ENCODE measurements around the gene ZNF175.
"Not testable (repeated sequence)": the region's sequence is repeated elsewhere in the genome, so short reads cannot be mapped to it uniquely, and the experiment has no call there.

The ZNF175 gene

DNA sequence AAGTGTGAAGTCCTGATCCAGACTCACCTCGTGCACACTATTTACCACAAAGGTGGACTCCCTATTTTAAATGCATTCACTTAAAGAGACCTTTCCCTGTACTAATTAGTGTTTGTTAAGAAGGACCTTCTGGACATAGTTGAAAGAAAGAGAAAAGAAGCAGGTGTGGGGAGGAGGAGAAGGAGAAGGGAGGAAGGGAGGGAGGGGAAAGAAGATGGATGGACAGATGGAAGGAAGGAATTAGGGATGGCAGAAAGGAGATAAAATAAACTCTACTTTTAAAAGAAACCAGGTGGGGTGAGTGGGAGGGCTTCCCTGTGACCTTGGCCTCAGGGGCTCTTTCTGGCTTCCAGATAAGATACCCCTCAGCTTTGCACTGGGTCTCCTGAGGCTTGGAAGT lies 21.4 kb downstream of the ZNF175 start:
- DNase-seq, result no peak

DNA sequence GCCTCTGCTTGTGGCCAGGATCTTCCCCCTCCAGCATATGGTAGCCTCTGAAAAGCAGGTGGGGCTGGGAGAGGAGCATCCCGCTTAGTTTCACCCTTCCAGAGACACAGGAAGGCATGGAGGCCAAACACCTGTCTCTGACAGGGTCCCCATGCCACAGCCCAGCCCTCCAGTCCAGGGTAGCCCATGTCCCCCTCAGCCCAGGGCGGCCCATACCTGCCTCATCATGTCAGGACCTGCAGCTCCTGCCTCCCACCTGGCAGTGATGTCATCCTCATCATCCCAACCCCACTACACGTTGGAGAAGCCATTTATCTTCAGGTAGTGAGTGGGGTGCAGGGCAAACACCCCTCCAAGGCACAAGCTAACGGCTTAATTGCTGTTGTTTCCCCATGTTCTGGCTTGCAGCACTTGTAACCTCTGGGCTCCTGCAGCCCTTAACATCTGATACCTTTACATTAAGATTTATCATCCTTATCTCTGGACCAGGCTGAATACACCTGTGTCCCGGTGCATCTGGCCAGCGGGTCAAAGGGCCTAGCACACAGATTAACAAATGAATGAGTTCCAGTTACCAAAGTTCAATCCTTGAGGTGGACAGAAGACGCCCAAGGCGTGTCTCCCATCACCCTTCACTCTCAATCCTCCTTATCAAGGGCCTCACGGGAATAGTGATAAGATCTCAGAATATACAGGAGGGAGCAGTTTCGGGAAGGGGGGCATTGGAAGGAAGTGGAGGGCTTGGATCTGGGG lies 22.2 kb downstream of the ZNF175 start:
- DNase-seq, result no peak

DNA sequence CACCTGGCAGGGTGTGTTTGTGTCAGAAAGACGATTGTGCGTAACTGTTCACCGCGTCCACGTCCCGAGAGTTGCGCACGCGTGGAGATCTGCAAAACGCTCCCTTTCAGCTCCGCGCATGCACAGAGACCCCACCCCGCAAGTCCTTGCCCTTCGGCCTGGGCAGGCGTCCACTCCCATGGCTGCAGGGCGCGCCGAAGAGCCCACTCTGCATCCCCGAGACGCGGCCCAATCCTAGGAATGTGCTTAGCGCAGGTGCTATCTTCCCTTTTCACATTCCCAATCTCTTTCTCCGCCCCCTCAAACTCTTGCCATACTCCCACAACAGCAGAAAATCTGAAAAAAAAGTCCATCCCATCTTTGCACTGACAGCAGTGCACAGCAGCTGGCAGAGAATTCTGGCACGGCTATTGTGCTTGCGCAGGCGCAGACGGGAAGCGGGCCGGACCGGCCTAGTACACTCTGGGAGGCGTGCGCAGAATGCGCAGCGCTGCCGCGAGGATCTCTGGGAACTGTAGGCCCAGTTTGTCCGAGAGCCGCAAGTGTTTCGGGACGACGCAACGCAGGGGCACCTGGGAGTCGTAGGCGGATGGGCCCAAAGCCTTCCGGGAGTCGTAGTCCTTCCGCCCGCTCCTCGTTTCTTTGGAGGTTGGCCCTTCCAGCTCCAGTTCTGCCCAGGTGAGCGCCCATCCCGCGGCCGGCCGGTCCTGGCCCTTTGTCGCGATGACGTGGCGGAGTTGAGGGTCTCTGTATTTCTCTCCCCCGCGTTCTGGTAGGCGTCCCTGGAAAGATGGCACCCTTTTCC lies 23.1 kb downstream of the ZNF175 start:
- DNase-seq, result peak; percentile 98

DNA sequence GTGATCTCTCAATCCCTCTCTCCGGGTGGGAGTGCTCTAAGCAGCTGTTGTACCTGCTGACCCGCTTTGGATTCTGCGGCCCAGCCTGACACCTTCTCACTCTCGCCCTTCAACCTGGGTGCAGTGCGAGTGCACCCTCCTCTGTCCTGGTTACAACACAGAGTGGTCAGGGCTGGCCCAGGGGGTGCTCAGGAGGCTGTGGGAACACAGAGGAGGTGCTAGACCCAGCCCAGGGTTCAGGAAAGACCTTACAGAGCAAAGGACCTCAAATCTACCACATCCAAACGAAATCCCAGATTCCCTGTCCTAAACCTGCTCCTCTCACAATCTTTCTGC lies 23.7 kb downstream of the ZNF175 start:
- no peak for DNase-seq

DNA sequence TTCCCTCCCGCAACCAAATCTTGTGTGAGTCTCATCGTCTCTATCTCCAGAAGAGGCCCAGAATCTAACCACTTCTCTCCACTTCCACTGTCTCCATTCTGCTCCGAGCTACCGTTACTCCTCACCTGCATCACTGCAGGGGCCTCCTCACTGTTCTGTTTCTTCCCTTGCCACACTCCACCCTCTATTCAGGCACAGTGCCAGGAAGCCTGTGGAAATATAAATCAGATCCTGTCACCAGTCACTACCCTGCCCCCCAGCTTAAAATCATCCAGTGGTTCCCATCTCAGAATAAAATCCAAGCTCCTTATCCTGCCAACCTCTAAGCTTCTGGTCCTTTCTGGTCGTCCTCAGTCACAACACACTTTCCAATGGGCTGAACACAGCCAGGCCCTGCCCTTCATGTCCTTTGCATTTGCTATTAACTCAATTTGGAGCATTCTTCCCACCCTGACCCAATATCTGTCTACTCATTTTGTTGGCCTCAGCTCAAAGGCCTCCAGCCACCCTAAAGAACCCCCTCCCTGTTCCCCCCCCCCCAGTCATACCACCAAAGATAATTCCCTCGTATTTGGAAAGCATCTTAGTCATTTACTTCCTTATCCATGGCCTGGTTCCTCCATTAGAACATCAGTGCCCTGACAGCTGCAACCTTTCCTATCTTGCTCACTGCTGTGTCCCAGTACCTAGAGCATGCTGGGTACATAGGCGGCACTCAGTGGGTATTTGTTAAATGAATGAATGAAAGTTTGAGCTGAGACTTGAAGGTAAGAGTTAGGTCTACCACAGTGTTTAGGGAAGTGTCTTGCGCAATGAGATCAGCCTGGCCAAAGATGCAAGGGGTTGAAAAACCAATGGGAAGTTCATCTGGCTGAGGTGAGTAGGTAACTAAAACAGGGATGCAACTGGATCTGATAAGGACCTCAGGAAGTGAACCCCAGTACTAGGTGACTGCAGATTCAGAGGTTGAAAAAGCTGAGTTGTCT lies 24.4 kb downstream of the ZNF175 start:
- DNase-seq, result no peak

DNA sequence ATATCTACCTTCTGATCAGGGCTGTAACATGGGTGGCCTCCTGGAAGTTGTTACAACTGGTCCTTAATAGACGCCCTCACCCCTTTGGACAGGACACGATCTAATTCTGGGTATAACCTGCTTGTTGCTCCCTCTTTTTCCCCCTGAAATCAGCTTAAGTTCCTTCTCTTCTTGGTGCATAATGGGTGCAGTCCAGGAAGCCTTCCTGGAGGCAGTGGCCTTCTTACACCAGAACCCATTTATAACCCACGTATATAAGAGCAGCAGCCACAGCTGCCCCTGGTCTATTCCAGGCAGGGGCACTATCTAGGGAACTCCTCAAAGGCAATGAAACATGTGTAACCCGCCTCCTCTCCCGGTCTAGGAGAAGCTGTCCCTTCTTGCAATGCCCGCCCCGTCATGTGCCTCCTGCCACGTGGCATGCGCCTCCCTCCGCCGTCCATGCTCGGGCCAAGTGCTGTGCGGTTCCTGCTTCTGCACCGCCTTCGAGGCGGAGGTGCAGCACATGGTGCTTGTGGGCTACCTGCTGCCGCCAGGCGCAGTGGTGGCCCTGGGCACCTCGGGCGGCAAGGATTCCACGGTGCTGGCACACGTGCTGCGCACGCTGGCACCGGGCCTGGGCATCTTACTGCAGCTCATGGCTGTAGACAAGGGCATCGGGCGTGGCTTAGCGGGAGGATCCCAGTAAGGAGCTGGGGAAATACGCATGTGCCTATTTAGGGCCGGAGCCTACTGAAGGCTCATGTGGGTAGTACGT lies 27.3 kb downstream of the ZNF175 start:
- no peak for DNase-seq

DNA sequence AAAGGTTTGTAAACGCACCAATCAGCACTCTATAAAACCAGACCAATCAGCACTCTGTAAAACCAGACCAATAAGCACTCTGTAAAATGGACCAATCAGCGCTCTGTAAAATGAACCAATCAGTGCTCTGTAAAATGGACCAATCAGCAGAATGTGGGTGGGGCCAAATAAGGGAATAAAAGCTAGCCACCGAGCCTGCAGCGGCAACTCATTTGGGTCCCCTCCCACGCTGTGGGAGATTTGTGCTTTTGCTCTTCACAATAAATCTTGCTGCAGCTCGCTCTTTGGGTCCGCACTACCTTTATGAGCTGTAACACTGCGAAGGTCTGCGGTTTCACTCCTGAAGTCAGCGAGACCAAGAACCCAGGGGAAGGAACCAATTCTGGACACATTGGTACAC lies 28.0 kb downstream of the ZNF175 start:
- no peak for DNase-seq

DNA sequence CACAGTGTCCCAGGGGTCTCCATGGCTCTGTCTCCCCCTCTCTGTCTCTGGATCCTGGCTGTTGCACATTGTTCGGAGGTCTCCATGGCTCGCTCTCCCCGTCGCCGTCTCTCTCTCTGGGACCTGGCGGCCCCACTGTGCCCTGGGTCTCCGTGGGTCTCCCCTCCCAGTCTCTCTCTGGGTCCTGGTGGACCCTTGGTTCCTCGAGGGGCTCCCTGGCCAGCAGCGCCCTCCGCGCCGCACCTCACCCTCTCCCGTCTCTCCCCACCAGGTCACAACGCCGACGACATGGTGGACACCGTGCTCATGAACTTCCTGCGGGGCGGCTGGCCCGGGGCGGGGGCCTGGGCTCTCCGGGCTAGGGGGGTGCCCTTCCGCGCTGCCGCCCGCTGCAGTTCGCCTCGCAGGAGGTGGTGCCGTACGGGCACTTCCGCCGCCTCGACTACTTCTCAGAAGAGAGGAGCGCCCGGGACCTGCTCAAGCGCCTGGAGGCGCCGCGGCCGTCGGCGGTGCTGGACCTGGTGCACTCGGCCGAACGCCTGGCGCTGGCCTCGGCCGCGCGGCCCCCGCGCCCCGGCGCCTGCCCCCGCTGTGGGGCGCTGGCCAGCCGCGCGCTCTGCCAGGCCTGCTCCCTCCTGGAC lies 30.0 kb downstream of the ZNF175 start:
- no peak for DNase-seq

DNA sequence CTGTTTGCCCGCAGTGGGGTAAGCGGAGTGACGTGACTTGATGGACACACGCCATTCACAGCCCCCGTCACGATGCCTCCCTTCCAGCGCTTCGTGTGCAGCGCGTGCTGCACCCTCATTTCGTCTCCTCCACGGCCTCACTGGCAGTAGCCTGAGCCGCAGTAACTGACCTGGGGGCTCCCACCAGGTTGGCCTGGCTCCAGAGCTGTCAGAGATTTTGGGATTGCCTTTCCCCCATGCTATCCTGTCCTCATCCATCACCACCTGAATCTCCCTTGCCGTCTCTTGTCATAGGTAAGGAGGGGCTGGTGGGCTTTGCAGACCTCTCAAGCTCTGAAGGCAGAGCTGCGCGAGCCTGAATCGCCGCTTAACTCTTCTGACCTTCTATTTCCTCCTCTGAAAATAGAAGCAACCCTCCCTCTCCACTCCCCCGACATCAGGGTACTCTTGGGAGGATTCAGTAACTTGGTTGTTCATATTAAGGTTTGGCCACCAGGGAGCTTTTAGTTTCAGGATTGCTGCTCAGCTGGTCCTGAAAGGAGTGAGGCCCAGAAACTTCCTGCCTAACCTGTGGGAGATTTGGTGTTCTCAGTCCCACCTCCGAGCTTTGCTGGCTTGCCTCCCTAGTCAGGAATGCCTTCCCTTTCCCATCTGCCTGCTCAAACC lies 31.2 kb downstream of the ZNF175 start:
- no peak for DNase-seq

DNA sequence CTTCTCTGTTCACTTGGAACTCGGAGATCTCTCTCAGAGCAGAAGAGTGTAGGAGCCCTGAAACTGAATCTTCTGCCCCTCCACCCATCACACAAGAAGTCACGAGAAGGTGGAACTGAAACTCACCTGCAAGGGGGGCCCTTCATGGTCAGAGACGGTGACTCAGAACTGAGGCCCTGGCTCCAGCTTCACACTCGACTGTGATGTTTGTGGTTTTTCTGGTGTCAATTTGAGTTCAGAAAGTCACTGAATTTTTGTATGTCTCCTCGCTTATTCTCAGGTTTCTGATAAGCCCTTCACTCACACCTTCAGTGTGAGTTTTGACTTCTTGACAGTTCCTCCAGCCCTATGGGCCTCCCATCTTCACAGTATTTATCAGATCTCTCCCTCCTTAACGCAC lies 36.0 kb downstream of the ZNF175 start:
- DNase-seq, result no peak

DNA sequence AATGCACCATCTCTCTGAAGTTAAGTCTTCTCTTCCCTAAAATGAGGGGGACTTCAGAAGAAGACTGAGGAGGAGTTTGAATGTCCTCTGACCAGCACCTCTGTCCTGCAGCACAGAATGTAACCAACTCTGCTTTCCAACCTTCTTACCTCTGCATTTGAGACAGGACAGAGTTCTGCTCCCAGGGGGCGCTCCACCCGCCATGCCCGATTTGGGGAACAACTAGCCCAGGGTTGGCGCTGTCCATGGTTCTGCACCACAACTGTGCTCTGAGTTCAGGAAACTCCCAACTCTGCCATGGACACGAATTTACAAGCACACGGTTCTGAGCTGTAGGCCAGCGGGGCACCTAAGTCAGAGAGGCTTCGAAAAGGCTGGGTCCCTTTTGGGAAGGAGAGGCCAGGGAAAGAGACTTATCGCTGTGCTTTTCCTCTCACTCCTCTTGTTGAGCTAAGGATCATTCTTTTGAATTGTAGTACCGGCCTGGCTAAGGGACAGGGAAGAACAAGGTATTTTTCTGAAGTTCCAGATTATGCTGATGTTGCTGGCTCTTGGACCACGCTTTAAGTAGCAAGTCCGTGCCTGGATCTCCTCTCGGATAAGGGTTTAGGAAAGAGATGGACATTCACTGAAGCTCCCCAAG lies 37.0 kb downstream of the ZNF175 start:
- DNase-seq, result peak; percentile 86

DNA sequence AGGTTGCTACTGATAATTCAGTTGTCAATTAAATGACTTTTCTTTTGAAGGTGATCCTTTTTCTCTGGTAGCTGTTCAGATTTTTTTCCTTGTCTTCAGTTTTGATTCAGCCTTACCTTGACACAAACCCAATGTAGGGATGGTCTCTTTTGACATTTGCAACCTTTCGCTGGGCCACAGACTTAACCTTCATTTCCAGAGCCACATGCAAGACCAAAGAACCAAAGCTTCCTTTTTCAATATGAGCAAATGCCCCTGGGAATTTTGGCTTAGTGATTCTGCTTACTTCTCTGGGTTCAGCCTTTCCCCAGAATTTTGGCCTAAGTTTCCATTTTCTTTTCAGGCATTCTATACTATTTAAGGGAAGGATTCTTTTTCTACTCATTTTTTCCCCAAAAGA lies 39.5 kb downstream of the ZNF175 start:
- no peak for DNase-seq

DNA sequence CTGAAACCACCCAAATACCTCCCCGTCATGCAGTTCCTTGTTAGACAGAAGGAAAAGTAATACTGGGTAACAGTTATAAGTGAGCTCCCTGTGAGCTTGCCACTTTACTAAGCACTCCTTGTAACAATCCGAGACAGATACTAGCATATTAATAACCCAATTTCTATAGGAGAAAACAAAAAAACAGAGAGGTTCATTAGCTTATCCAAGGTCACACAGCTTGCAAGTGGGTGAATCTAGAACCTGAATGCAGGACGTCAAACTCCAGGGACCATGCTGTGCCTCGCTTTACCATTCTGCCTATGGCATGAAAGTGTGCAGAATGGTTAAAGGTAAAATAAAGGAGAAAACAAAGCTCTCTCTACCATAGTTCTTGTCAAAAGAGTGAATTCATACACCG lies 43.7 kb downstream of the ZNF175 start:
- DNase-seq, result no peak

DNA sequence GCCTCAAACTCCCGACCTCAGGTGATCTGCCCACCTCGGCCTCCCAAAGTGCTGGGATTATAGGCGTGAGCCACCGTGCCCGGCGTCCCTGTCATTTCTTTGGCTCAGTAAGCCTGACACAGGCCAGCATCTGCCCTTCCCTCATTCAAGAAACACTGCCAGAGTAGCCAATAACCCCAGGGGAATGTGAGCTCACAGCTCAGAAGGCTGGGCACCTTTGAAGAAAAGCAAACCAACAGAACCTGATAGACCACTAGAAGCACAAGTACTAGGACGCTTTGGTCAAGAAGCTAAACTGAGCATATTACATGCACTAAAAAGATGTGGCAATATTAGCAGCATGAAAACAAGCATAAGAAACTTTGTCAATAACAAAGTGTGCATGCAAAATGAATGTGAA lies 44.9 kb downstream of the ZNF175 start:
- no peak for DNase-seq

DNA sequence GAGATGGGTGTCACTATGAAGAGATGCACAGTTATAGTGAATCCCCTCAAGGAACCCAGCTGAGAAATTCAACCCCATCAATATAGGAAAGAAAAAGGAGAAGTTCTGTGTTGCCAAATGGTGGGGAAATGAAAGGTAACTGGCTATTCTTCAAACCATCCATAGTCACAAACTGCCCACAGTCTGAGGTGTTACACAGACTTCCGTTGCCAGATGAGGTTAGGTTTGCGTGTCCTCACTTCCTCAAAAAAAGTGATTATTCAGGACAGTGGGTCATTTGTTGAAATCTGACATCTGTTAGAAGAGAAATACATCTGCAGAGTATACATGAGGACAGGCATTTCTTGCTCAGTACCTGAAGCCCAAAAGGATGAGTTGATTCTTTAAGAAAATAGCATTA lies 50.1 kb downstream of the ZNF175 start:
- no peak for DNase-seq

DNA sequence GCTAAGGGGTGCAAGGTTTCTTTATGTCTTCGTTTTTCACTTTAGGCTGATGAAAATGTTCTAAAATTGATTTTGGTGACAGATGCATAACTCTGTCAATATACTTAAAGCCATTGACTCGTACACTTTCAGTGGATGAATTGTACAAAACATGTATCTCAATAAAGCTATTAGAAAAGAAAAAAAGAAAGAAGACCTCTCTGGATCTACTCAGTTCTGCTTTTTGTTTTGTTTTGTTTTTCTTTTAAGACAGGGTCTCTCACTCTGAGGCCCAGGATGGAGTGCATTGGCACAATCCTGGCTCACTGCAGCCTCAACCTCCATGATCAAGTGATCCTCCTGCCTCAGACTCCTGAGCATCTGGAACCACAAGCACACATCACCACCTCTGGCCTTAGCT lies 55.6 kb downstream of the ZNF175 start:
- no peak for DNase-seq

DNA sequence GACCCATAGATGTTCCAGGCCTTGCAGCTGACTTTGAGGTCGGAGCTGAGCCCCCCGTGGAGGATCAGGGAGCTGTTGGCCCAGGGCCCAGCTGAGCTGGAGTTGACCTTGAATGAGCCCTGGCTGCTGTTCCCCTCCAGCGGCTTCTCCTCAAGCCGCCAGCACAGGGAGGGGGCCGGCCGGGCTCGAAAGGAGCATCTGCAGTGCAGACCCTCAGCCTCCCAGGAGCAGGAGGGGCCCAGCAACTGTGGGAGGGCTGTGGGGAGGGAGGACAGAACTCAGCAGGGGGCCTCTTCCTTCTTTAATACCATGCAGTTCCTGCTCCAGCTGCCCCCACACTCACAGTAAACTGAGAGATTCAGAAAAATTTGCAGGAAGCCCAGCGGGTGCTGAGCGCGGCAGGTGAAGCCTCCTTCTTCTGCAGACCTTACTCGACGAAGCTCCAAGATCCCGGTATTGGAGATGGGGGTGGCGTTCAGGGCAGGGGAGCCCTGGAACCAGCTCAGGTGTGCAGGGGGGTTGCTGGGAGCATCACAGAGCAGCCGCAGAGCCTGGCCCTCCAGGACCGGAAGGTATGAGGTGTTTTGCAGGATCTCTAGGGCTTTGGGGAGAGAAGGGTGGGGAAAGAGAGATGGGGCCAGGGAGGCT lies 56.5 kb downstream of the ZNF175 start:
- no peak for DNase-seq

DNA sequence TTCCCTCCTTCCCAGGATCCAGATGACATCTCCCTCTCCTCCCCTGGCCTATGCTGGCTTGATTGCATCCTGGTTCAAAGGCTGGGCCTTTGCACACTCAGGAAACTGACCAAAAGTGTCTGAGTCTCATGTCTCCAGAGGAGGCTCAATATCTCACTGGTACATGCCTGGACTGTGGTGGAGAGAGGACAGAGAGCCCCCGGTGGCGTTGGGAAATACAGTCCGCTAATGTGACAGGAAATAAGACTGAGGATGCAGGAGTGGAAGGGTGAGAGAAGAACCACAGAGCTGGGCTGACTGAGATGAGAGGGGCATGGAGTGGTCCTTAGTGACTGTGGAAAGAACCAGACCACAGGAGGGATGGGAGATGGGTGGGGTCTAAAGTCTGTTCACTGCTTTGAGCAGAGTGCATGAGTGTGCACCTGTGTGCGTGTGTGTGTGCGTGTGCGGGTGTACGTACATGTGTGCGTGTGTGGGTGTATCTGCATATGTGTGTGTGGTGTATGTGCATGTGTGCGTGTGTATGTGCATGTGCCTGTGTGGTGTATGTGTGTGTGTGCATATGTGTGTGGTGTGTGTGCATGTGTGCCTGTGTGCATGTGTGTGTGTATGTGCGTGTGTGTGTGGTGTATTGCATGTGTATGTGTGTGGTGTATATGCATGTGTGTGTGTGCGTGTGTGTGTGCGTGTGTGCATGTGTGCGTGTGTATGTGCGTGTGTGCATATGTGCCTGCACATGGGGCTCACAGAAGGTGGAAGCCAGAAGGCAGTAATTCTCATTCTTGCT lies 57.3 kb downstream of the ZNF175 start:
- DNase-seq, result no peak

DNA sequence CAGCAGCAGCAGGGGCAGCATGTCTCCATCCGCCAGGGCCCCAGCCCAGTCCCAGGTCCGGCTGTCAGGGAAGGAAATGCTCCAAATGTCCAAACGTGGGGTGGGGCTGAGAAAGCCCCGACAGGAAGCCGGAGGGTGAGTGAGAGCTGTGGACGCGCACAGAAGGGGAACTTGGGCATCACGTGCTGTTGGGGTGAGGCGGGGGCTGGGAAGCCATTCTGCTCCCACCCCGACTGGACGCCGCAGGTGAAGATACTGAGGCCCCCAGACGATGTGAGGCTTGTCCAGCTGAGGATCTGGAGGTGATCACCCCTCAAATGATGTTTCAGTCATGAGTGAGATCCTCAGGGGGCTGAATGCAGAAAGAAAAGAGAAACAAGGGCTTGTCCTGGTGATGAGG lies 59.2 kb downstream of the ZNF175 start, which contains the start of gene SIGLEC5:
Gene SIGLEC5, minus strand, starts transcription at position 87 of the 400 bp plus-strand sequence. Its CDS starts 66 bp downstream, at position 21.
- not testable (repeated sequence) for DNase-seq
